Neuron (in vitro differentiated cells): ENCODE results near the gene GLT6D1.
A peak's percentile ranks its signal among the peaks of the same experiment; 100 is the strongest.

Experiments used
- H2AFZ ChIP-seq: one replicate; pipeline ENCODE4 v1.6.1; 2013; ENCODE audit warnings: low read depth, mild to moderate bottlenecking, inconsistent platforms, low read length, moderate library complexity
- H3K27me3 ChIP-seq: one replicate; pipeline ENCODE4 v1.6.1; 2013; ENCODE audit warnings: low read length; ENCODE audit not compliant: insufficient read depth
- H3K36me3 ChIP-seq: one replicate; pipeline ENCODE4 v1.6.1; 2013; ENCODE audit warnings: low read length; ENCODE audit not compliant: insufficient read depth
- H3K4me1 ChIP-seq: one replicate; pipeline ENCODE4 v1.6.1; 2013; ENCODE audit warnings: low read length; ENCODE audit not compliant: insufficient read depth
- H3K4me3 ChIP-seq: 2 replicates; pipeline ENCODE4 v1.5.1; 2013; ENCODE audit warnings: mild to moderate bottlenecking, low read length, moderate library complexity
- H3K9me3 ChIP-seq: one replicate; pipeline ENCODE4 v1.6.1; 2013; ENCODE audit warnings: low read length

The GLT6D1 gene

DNA sequence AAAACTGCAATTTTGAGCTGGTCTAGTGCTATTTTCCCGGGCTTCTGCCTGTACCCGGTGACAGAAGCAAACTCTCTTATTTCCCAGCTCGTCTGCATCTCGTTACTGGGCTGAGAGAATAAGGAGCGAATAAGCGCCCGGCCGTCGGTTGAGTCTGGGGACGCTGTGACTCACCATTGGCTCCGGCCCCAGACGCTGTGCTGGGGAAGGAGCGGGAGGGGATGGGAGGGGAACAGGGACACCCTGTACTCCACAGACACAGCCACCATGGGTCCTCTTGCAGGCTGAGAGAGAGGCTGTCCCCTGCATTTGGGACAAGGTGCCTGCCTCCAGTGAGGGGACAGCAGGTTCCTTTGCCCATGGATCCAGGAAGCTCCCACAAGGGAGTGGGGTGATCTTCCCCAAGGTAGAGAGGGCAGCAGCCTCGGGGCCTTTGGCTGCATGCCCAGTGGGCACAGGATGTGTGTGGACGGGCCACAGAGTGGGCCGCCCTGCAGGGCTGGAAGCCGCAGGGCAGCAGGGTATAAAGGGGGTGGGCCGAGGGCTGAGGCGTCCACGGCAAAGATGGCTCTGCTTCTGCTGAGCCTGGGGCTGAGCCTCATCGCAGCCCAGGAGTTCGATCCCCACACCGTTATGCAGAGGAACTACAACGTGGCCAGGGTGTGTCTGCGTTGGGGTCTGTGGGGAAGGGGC, 23.6 kb upstream of the GLT6D1 start, which contains the start of gene LCN9:
TSS of gene LCN9 (plus strand) at position 552 of the 693 bp plus-strand sequence. CDS start at position 565, 13 bp downstream.
- Histone ChIP-seq H3K4me3 (no peak within 1 kb of the TSS), H3K36me3 (no peaks in the 10 kb centered on the region), H3K9me3 (no peaks in the 10 kb centered on the region)

DNA sequence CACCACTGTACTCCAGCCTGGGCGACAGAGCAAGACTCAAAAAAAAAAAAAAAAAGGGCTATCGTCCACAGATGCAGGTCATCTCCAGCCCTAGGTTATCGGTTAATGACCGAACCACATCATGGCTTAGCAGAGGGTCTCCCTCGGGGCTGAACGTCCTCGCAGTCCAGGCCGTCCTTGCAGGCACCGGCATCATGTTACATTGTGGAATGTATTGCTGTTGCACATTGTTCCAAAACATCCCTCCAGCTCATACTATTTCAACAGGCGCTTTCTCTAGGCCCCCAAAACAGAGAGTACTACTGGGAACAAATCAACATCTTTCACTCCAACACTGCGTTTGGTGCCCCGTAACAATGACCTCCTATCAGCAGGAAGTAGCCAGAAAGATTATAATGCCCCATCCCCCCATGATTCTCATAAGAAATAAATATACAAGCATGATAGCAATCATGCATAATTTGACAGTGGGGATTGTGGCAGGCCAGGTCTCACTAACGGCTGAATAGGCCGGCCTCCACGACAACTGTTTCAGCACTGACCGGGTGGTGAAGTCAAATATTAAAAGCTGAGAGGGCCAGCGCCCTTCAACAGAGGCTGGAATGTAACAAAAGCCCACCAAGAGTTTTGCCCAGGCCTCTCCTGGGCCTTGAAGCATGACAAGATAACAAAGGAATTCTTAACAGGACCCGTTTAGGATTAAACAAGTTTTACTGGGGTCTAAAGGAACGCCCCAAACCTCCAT, 22.6 kb upstream of the GLT6D1 start:
- Histone ChIP-seq H3K9me3 (no peaks in the 10 kb centered on the region), H3K27me3 (no peaks in the 10 kb centered on the region), H2AFZ (peak overlapping the region; percentile 42), H3K4me3 (no peak overlapping the region), H3K4me1 (peaks cover 12% of the 10 kb centered on the region), H3K36me3 (no peaks in the 10 kb centered on the region)

More for the DNA sequence above, 23.6 kb upstream of the GLT6D1 start, which contains the start of gene LCN9:
- Histone ChIP-seq H3K4me1 (peaks cover 12% of the 10 kb centered on the region), H3K27me3 (no peaks in the 10 kb centered on the region), H2AFZ (peak within 1 kb of the TSS; percentile 42)

DNA sequence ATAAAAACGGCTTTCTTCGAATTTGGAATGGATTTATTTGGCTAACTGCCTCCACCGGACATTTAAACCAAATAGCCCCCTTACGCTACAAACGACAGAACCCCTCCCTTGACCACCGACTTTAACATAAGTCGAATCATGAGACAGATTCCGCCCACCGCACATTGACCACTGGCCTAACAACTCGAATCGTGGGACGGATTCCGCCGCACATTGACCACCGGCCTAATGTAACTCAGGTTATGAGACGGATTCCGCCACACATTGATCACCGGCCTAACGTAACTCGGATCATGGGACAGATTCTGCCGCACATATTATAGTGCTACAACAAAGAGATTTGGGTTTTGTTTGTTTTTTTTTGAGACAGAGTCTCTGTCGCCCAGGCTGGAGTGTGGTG, 21.1 kb upstream of the GLT6D1 start:
- Histone ChIP-seq H3K36me3 (no peaks in the 10 kb centered on the region), H2AFZ (no peak overlapping the region), H3K4me3 (no peak overlapping the region), H3K9me3 (no peaks in the 10 kb centered on the region), H3K27me3 (no peaks in the 10 kb centered on the region), H3K4me1 (peaks cover 12% of the 10 kb centered on the region)

DNA sequence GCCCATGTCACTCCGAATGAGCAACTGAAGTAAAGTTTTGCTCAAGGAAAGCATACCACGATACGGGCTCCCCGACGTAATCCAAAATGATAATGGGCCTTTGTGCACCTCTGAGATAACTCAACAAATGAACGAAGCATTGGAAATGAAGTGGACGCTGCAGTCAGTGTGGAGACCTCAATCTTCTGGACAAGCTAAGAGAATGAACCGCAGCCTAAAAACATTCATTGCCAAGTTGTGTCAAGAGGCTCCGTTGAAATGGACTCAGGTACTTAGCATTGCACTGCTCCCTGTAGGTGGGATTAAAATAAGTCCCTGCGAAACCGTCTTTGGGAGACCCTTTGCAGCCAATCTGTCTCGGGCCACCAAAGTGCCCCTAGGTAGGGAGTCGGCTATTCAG, 19.9 kb upstream of the GLT6D1 start:
- Histone ChIP-seq H3K36me3 (no peaks in the 10 kb centered on the region), H2AFZ (no peak overlapping the region), H3K27me3 (no peaks in the 10 kb centered on the region), H3K4me1 (peaks cover 12% of the 10 kb centered on the region), H3K4me3 (no peak overlapping the region), H3K9me3 (no peaks in the 10 kb centered on the region)

DNA sequence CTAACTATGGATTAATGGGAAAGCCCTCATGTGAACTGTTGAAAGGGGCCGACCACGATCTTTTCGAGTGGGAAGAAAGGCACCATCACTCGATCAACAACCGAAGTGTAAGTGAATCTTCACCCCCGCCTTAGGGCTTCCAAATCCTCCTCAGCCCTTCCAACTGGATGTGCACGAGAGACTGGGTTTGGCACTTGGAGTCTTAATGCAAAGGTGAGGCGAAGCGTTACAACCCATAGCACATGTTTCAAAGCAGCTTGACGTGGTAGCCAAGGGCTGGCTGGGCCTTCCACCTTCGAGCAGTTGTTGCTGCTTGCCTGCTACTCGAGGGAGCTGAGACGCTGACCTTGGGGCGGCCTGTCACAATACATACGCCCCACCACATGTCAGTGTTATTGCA, 18.1 kb upstream of the GLT6D1 start:
- no peak overlapping the region for H2AFZ ChIP-seq
- H3K4me1 ChIP-seq = peaks cover 6% of the 10 kb centered on the region
- H3K36me3 ChIP-seq = no peaks in the 10 kb centered on the region
- no peaks in the 10 kb centered on the region for H3K27me3 ChIP-seq
- no peak overlapping the region for H3K4me3 ChIP-seq
- H3K9me3 ChIP-seq = no peaks in the 10 kb centered on the region

DNA sequence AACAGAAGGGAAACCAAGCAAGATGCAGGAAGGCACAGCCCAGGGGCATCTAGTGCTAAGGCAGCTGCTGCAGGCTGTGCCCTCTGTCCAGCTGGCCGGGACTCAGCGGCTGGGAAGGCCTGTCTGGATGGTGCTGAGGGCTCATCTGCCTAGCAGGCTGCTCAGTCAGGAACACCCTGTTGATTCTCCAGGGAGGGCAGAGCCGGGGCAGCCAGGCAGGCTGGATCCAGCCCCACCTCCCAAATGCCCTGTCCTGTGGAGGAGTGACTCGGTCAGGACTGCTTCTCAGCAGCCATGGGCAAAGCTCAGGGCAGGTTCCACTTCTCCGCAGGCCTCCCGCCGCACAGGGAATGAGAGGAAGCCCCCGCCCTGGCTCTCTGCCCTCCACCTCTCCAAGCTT, 16.0 kb upstream of the GLT6D1 start:
- Histone ChIP-seq H3K27me3 (no peaks in the 10 kb centered on the region), H3K36me3 (no peaks in the 10 kb centered on the region), H3K4me3 (no peak overlapping the region), H2AFZ (no peak overlapping the region), H3K9me3 (peaks cover 3% of the 10 kb centered on the region), H3K4me1 (no peaks in the 10 kb centered on the region)

DNA sequence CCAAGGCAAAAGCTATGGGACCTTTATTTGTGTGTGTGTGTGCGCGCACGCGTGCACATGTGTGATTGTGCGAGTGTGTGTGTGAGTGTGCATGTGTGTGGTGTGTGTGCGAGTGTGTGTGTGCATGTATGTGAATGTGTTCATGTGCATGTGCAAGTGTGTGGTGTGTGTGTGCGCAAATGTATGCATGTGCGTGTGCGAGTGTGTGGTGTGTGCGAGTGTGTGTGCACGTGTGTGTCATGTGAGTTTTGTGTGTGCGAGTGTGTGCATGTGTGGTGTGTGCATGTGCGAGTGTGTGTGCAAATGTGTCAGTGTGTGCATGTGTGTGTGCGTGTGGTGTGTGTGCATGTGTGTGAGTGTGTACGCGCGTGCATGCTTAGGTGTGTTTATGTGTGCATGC, 11.1 kb upstream of the GLT6D1 start:
- H3K27me3 ChIP-seq = no peaks in the 10 kb centered on the region
- H3K4me3 ChIP-seq = no peak overlapping the region
- H2AFZ ChIP-seq = no peak overlapping the region
- no peaks in the 10 kb centered on the region for H3K4me1 ChIP-seq
- H3K9me3 ChIP-seq = peaks cover 14% of the 10 kb centered on the region
- no peaks in the 10 kb centered on the region for H3K36me3 ChIP-seq

DNA sequence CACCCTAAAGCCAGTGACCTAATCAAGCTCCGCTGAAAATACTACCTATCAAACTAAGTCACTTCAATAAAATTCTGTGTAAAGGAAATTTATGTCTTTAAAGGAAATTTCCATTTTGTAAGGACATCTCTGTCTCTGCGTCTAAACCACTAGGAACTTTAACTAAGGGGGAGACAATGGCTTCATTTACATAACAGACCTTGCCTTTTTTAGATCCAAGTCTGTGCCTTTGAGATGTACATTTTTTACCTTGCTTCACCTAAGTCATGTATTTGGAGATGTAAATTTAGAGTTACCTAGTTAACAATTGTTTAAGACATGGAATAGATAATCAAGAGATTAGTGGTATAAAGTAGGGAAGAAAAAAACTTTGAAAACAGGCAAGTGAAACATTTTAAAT, 10.2 kb upstream of the GLT6D1 start:
- no peak overlapping the region for H2AFZ ChIP-seq
- H3K4me3 ChIP-seq = no peak overlapping the region
- H3K27me3 ChIP-seq = no peaks in the 10 kb centered on the region
- H3K36me3 ChIP-seq = no peaks in the 10 kb centered on the region
- H3K9me3 ChIP-seq = peaks cover 19% of the 10 kb centered on the region
- no peaks in the 10 kb centered on the region for H3K4me1 ChIP-seq

DNA sequence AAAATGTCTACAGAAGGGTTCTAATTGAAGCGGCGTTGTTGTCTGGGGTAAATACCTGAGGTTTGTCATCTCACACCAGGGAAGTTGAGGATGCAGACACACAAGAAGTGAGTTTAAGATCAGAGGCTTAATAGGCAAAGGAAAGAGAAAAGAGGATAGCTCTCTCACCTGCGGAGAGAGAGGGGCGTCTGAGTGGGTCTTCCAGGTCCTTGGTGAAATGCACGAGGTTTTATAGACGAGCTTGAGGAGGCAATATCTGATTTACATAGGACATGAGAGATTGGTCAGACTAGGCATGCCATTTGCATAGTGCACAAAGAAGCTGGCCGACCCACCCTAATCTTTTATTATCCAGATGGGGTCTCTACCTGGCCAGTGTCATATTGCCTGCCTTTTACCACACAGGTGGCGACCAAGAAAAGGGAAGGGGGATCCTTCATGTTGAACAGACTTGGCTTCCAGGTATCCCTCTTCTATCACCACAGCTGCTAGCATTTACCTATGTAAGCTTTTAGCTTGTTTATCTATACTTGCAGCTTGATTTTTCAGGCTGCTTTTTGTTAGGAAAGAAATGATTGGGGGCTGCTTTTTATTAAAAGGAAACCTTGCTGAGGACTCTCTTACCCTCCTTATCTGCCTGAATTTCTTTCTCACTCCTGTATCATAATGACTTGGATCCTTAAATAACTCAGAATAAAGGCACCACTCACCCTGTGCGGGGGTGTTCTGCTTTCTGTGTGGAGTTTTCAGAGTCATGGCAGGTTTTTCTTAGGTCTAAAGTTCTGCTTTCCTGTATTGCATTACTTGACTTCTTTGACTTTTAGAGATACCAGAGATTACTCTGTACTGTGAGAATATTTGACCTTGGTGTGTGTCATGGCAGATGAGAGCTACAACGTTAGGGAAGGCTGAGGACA, 9.4 kb upstream of the GLT6D1 start:
- H3K9me3 ChIP-seq = peaks cover 19% of the 10 kb centered on the region
- no peaks in the 10 kb centered on the region for H3K36me3 ChIP-seq
- no peaks in the 10 kb centered on the region for H3K4me1 ChIP-seq
- H3K4me3 ChIP-seq = no peak overlapping the region
- H3K27me3 ChIP-seq = no peaks in the 10 kb centered on the region
- H2AFZ ChIP-seq = no peak overlapping the region

DNA sequence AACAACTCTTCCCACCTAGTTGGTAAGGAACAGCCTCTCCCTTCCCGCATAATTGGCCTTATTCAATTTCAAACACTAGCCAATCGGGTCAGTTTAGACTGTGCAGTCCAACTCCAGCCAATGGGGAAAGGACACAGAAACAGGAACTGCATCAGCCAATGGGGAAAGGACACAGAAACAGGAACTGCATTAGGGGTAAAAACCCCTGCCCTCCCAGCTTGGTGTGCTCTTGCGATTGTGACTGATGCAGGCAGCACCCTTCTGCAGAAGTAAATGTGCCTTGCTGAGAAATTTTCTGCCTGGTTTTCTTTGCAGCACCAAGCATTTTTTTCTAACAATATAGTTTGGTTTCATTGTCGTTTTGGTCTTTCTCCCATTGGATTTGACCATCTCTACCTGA, 8.5 kb upstream of the GLT6D1 start:
- Histone ChIP-seq H3K9me3 (peaks cover 19% of the 10 kb centered on the region), H3K36me3 (no peaks in the 10 kb centered on the region)

DNA sequence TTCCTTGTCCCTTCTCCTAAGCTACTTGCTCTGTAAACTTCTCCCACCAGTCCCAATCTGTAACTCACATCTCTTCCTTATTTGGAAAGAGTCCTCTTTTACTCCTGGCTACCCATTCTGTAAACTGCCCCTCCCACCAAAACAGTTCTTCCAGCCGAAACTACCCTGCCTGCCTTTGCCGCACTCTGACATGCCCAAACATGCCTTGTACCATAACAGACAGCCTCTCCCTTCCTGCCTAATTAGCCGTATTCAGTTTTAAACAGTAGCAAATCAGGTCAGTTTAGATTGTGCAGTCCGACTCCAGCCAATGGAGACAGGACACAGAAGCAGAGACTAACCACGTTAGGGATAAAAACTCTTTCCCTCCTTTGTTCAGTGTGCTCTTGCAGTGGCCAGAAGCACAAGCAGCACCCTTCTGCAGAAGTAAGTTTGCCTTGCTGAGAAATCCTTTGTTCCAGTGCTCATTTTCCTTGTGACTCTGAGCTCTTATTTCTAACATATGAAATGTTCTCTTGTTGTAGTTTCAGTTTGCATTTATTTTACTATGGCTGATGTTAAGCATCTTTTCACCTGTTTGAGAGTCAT, 5.4 kb upstream of the GLT6D1 start:
- no peak overlapping the region for H2AFZ ChIP-seq
- H3K27me3 ChIP-seq = no peaks in the 10 kb centered on the region
- H3K4me3 ChIP-seq = no peak overlapping the region
- no peaks in the 10 kb centered on the region for H3K36me3 ChIP-seq
- H3K4me1 ChIP-seq = no peaks in the 10 kb centered on the region
- H3K9me3 ChIP-seq = peaks cover 15% of the 10 kb centered on the region

More for the DNA sequence above, 8.5 kb upstream of the GLT6D1 start:
- no peak overlapping the region for H2AFZ ChIP-seq
- H3K4me3 ChIP-seq = no peak overlapping the region
- no peaks in the 10 kb centered on the region for H3K27me3 ChIP-seq
- H3K4me1 ChIP-seq = no peaks in the 10 kb centered on the region

DNA sequence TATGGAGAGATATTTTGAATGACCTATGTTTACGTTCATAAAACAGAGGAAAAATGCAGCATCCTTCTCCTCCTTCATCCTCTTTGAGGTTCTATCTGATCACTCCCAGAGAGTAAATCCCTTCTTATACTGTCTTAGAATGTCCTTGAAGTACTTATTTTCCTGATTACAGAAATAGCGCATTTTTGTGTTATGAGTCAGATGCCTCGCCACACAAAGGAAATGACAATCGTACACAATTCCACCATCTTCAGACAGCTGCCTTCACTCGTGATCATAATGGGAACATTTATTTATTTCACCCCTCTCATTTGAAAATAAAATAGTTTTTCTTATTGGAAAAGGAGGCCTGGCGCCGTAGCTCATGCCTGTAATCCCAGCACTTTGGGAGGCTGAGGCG, 2.4 kb upstream of the GLT6D1 start:
- no peak overlapping the region for H2AFZ ChIP-seq
- no peaks in the 10 kb centered on the region for H3K4me1 ChIP-seq
- H3K9me3 ChIP-seq = peaks cover 5% of the 10 kb centered on the region

More for the DNA sequence above, 2.4 kb upstream of the GLT6D1 start:
- no peaks in the 10 kb centered on the region for H3K27me3 ChIP-seq
- no peak overlapping the region for H3K4me3 ChIP-seq
- no peaks in the 10 kb centered on the region for H3K36me3 ChIP-seq
